ENCODE results near the gene SVOPL.

DNA sequence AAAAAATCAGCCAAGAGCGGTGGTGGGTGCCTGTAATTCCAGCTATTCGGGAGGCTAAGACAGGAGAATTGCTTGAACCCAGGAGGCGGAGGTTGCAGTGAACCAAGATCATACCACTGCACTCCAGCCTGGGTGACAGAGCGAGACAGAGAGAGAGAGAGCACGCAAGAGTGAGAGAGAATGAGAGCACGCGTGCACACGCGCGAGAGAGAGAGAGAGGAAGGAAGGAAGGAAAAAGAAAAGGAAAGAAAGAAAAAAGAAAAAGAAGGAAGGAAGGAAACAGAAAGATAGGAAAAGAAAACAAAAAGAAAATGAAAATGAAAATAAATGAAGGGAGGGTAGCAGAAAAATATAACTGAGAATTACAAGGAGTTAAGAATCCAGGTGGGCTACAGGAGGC lies 82.7 kb downstream of the SVOPL start:
- no peak for TF ChIP-seq ZNF274 (IDR thresholded peaks at IDR 0.05; ENCODE audit: low read depth, low read length)
- no peak for TF ChIP-seq SUZ12 (IDR thresholded peaks at IDR 0.05; ENCODE audit: extremely low read depth, insufficient read depth, insufficient read length)

All from NT2/D1 (cell line).